ENCODE results near the gene SPDEF. TPM values are rescaled to one million over a fixed set of nuclear protein-coding genes. Genes with fewer than 3 reads are reported as not detected.

SPDEF gene
- total RNA-seq, 1 donor from 2014 or later = 5.0 TPM

GRCh38 chr6:34593701-34594100 lies 37.6 kb upstream of the SPDEF start:
- TF ChIP-seq, protein P1, sequence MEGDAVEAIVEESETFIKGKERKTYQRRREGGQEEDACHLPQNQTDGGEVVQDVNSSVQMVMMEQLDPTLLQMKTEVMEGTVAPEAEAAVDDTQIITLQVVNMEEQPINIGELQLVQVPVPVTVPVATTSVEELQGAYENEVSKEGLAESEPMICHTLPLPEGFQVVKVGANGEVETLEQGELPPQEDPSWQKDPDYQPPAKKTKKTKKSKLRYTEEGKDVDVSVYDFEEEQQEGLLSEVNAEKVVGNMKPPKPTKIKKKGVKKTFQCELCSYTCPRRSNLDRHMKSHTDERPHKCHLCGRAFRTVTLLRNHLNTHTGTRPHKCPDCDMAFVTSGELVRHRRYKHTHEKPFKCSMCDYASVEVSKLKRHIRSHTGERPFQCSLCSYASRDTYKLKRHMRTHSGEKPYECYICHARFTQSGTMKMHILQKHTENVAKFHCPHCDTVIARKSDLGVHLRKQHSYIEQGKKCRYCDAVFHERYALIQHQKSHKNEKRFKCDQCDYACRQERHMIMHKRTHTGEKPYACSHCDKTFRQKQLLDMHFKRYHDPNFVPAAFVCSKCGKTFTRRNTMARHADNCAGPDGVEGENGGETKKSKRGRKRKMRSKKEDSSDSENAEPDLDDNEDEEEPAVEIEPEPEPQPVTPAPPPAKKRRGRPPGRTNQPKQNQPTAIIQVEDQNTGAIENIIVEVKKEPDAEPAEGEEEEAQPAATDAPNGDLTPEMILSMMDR (IDR thresholded peaks at IDR 0.05; ENCODE audit: insufficient read depth, low read length, severe bottlenecking) = no peak
- H3K4me3 ChIP-seq (ENCODE audit: low read depth, low read length) = no peak overlapping the region
- DNase-seq (ENCODE audit: low read depth) = no peak
- no peaks in the 10 kb centered on the region for H3K27me3 ChIP-seq (ENCODE audit: control insufficient read depth, insufficient read depth, low read length)
- FAIRE-seq = no peak
- peaks cover 6% of the 10 kb centered on the region for H3K36me3 ChIP-seq (ENCODE audit: control insufficient read depth, insufficient read depth, low read length)

- Histone ChIP-seq H3K27me3 (ENCODE audit: control insufficient read depth, insufficient read depth, low read length) (no peaks in the 10 kb centered on the region), H3K4me3 (ENCODE audit: low read depth, low read length) (no peak overlapping the region), H3K36me3 (ENCODE audit: control insufficient read depth, insufficient read depth, low read length) (peaks cover 7% of the 10 kb centered on the region)
- DNase-seq (ENCODE audit: low read depth) = no peak
- TF ChIP-seq, protein P1 (IDR thresholded peaks at IDR 0.05; ENCODE audit: insufficient read depth, low read length, severe bottlenecking) = no peak
- no peak for FAIRE-seq
Observed at GRCh38 chr6:34592208-34592952, 36.3 kb upstream of the SPDEF start.

- TF ChIP-seq, protein P1 (IDR thresholded peaks at IDR 0.05; ENCODE audit: insufficient read depth, low read length, severe bottlenecking) = no peak
- DNase-seq (ENCODE audit: low read depth) (no peak), FAIRE-seq (no peak)
- H3K36me3 ChIP-seq (ENCODE audit: control insufficient read depth, insufficient read depth, low read length) = peaks cover 7% of the 10 kb centered on the region
- no peaks in the 10 kb centered on the region for H3K27me3 ChIP-seq (ENCODE audit: control insufficient read depth, insufficient read depth, low read length)
- no peak overlapping the region for H3K4me3 ChIP-seq (ENCODE audit: low read depth, low read length)
Observed at GRCh38 chr6:34589691-34590090, 33.6 kb upstream of the SPDEF start.

DNA sequence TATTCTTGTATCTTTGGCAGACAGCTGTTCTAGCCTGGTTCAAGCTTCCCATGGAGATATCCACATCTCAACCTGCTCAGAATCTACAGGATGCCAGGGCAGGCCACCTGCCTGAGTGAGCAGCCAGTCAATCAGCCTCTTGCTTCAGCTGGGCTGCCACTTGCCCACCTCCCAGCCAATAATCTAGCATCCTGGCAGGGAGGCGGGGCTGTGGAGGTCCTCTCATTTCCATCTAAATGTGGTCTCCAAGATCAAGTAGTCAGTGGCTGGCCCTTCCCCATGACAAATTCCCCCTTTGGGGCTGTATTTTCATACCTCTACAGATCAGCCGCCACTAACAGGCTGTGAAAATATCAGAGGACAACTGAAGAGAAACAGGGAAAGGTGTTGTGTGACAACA lies 33.0 kb upstream of the SPDEF start:
- Histone ChIP-seq H3K27me3 (ENCODE audit: control insufficient read depth, insufficient read depth, low read length) (no peaks in the 10 kb centered on the region), H3K4me3 (ENCODE audit: low read depth, low read length) (no peak overlapping the region), H3K36me3 (ENCODE audit: control insufficient read depth, insufficient read depth, low read length) (peaks cover 7% of the 10 kb centered on the region)
- TF ChIP-seq, protein P1 (IDR thresholded peaks at IDR 0.05; ENCODE audit: insufficient read depth, low read length, severe bottlenecking) = no peak
- no peak for FAIRE-seq
- DNase-seq (ENCODE audit: low read depth) = no peak

DNA sequence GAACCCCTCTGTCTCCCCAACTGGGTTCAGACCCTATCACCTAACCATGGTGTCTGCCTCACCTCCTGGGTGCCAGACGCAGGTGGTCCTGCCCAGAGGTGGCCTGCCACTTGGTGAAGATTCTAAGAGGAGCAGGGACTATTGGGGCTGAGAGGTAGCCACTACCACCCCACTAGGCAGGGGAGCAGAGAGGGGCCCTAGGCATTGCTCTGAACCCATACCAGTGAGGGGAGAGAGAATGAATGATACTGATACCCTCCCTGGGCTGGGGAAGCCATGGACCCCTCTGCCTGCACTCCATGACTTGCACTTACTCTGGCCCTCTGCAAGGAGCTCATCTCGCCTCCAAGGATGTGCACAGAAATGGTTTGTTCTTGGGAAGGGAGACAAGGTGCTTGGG lies 31.7 kb upstream of the SPDEF start:
- FAIRE-seq (no peak), DNase-seq (ENCODE audit: low read depth) (no peak)
- TF ChIP-seq, protein P1 (IDR thresholded peaks at IDR 0.05; ENCODE audit: insufficient read depth, low read length, severe bottlenecking) = no peak
- Histone ChIP-seq H3K4me3 (ENCODE audit: low read depth, low read length) (no peak overlapping the region), H3K27me3 (ENCODE audit: control insufficient read depth, insufficient read depth, low read length) (no peaks in the 10 kb centered on the region), H3K36me3 (ENCODE audit: control insufficient read depth, insufficient read depth, low read length) (peaks cover 7% of the 10 kb centered on the region)

DNA sequence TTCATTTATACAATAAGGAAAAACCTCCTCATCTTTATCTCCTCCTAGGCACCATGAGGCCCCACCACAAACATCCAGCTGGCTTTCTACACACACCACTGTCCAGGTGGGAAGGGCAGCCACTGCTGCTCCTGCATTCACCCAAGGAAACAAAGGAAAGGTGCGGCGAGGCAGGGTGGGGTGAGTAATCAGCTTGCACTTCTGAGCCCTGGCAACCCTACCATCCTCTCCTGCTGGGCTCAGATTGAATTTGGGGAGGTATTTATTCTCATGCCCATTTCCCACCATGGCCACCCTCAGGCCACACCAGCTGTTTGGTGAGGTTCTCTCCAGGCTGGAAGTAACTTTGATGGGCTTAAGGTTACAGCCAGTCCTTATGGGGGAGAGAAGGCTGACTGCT lies 31.2 kb upstream of the SPDEF start:
- FAIRE-seq (no peak), DNase-seq (ENCODE audit: low read depth) (peak; percentile 38)
- TF ChIP-seq, protein P1 (IDR thresholded peaks at IDR 0.05; ENCODE audit: insufficient read depth, low read length, severe bottlenecking) = no peak
- Histone ChIP-seq H3K4me3 (ENCODE audit: low read depth, low read length) (no peak overlapping the region), H3K27me3 (ENCODE audit: control insufficient read depth, insufficient read depth, low read length) (no peaks in the 10 kb centered on the region), H3K36me3 (ENCODE audit: control insufficient read depth, insufficient read depth, low read length) (peaks cover 7% of the 10 kb centered on the region)

Data from bronchial epithelial cell (primary cell).